Measurements from ENCODE around the gene DBX1.
"Not testable (repeated sequence)": the region's sequence is repeated elsewhere in the genome, so short reads cannot be mapped to it uniquely, and the experiment has no call there.

The DBX1 gene

GRCh38 chr11:20161923-20162744, 1.9 kb upstream of the DBX1 start:
- no peak for DNase-seq (ENCODE audit: low read depth in 2 of 3, low spot score in 2 of 3)

- no peak for DNase-seq (ENCODE audit: low read depth in 2 of 3, low spot score in 2 of 3)
Measured at GRCh38 chr11:20161230-20161918, 1.1 kb upstream of the DBX1 start.

GRCh38 chr11:20159466-20160381, 551 bp downstream of the DBX1 start:
- DNase-seq (ENCODE audit: low read depth in 2 of 3, low spot score in 2 of 3): no peak

GRCh38 chr11:20158597-20159257, 1.5 kb downstream of the DBX1 start:
- DNase-seq (ENCODE audit: low read depth in 2 of 3, low spot score in 2 of 3): no peak

- no peak for DNase-seq (ENCODE audit: low read depth in 2 of 3, low spot score in 2 of 3)
Measured at GRCh38 chr11:20157728-20158127, 2.5 kb downstream of the DBX1 start.

- DNase-seq (ENCODE audit: low read depth in 2 of 3, low spot score in 2 of 3): no peak
Measured at GRCh38 chr11:20156876-20157613, 3.2 kb downstream of the DBX1 start.

GRCh38 chr11:20156280-20156875, 3.9 kb downstream of the DBX1 start:
- DNase-seq (ENCODE audit: low read depth in 2 of 3, low spot score in 2 of 3): no peak

GRCh38 chr11:20155683-20156279, 4.5 kb downstream of the DBX1 start:
- DNase-seq (ENCODE audit: low read depth in 2 of 3, low spot score in 2 of 3): no peak

- DNase-seq (ENCODE audit: low read depth in 2 of 3, low spot score in 2 of 3): no peak
Measured at GRCh38 chr11:20154381-20154780, 5.9 kb downstream of the DBX1 start.

- no peak for DNase-seq (ENCODE audit: low read depth in 2 of 3, low spot score in 2 of 3)
Measured at GRCh38 chr11:20138707-20139106, 21.6 kb downstream of the DBX1 start.

GRCh38 chr11:20137637-20138036, 22.6 kb downstream of the DBX1 start:
- DNase-seq (ENCODE audit: low read depth in 2 of 3, low spot score in 2 of 3): no peak

GRCh38 chr11:20134991-20135736, 25.1 kb downstream of the DBX1 start:
- DNase-seq (ENCODE audit: low read depth in 2 of 3, low spot score in 2 of 3): no peak

GRCh38 chr11:20132667-20133039, 27.6 kb downstream of the DBX1 start:
- DNase-seq (ENCODE audit: low read depth in 2 of 3, low spot score in 2 of 3): no peak

- peak in 2 of 3 experiments; percentile 30 to 32 for DNase-seq (ENCODE audit: low read depth in 2 of 3, low spot score in 2 of 3)
Measured at GRCh38 chr11:20131788-20132666, 28.2 kb downstream of the DBX1 start.

GRCh38 chr11:20129665-20130064, 30.6 kb downstream of the DBX1 start:
- no peak for DNase-seq (ENCODE audit: low read depth in 2 of 3, low spot score in 2 of 3)

GRCh38 chr11:20128528-20128825, 31.8 kb downstream of the DBX1 start:
- DNase-seq (ENCODE audit: low read depth in 2 of 3, low spot score in 2 of 3): not testable (repeated sequence)

- DNase-seq (ENCODE audit: low read depth in 2 of 3, low spot score in 2 of 3): peak; percentile 24 to 53 (median 47)
Measured at GRCh38 chr11:20127671-20128527, 32.4 kb downstream of the DBX1 start.

Measured in activated CD8-positive, alpha-beta memory T cell treated with anti-CD3 and anti-CD28 coated beads for 48 hours (primary cell).